Measurements from ENCODE around the gene TEX53.

- TF ChIP-seq JUND (IDR thresholded peaks at IDR 0.05; ENCODE audit: low read length) = no peak
- no peak for TF ChIP-seq POLR2AphosphoS5 (IDR thresholded peaks at IDR 0.05; ENCODE audit: low read depth, low read length)
- TF ChIP-seq CHD2 (IDR thresholded peaks at IDR 0.05; ENCODE audit: low read length) = no peak
- no peak for TF ChIP-seq POLR2A (IDR thresholded peaks at IDR 0.05; ENCODE audit: control extremely low read depth in 1 of 2, low read depth in 2 of 2, low read length in 2 of 2)
- TF ChIP-seq KDM1A (IDR thresholded peaks at IDR 0.05; ENCODE audit: borderline replicate concordance, low read length) = no peak
- no peak for TF ChIP-seq CTCF (IDR thresholded peaks at IDR 0.05; ENCODE audit: control extremely low read depth in 1 of 3, insufficient read depth in 1 of 3, low read depth in 1 of 3, low read length in 3 of 3)
- no peak for TF ChIP-seq SP1 (IDR thresholded peaks at IDR 0.05; ENCODE audit: low read depth, low read length)
- no peak for TF ChIP-seq EZH2 (IDR thresholded peaks at IDR 0.05; ENCODE audit: low read depth, low read length, severe bottlenecking)
Observed at GRCh38 chr9:114687034-114687433, 29.4 kb upstream of the TEX53 start.

All from H1 (cell line).